SK-N-SH (cell line): ENCODE results near the gene SULT6B1. TPM values are rescaled to one million over a fixed set of nuclear protein-coding genes. Genes with fewer than 3 reads are reported as not detected.

Experiments
- CHD2 ChIP-seq: fragments of 150-350 bp; IDR thresholded peaks from 2 replicates; pipeline ENCODE4 v1.6.1; 2018; ENCODE audit warnings: low read length; ENCODE audit not compliant: partially characterized antibody
- REST ChIP-seq: IDR thresholded peaks from 2 replicates; pipeline ENCODE4 v1.6.1; 2012; ENCODE audit warnings: mild to moderate bottlenecking, low read depth, low read length, moderate library complexity
- polyA plus RNA-seq, 3 experiments: library from polyadenylated mRNA; depleted of rRNA; stranded (reverse); fragments of >200 nt; gene quantifications; 2 replicates each; pipeline ENCODE4 v1.2.3, GENCODE V29; 2012

SULT6B1 gene
- polyA plus RNA-seq, 1 of the 3 experiments (the other 2 are of a cell fraction): not detected

- TF ChIP-seq REST: no peak
- TF ChIP-seq CHD2: no peak
Measured at GRCh38 chr2:37119157-37119556, 69.3 kb downstream of the SULT6B1 start (continued).

Other genes with a start within 250 kb of the SULT6B1 start
- gene STRN, start 222.1 kb downstream of the SULT6B1 start, polyA plus RNA-seq (2012; rRNA removed): 4.8 and 5.8 TPM in 2 replicates
- gene HEATR5B, start 104.3 kb downstream of the SULT6B1 start, polyA plus RNA-seq (2012; rRNA removed): 10.8 and 17.5 TPM in 2 replicates
- gene GPATCH11, start 104.2 kb downstream of the SULT6B1 start, polyA plus RNA-seq (2012; rRNA removed): 2.9 and 4.0 TPM in 2 replicates
- 9.0 and 9.4 TPM in 2 replicates for gene EIF2AK2, start 31.7 kb downstream of the SULT6B1 start, polyA plus RNA-seq (2012; rRNA removed)
- 27.5 and 35.4 TPM in 2 replicates for gene CEBPZOS, start 7.8 kb upstream of the SULT6B1 start, polyA plus RNA-seq (2012; rRNA removed)
- gene CEBPZ, start 42.9 kb upstream of the SULT6B1 start, polyA plus RNA-seq (2012; rRNA removed): 9.7 and 11.6 TPM in 2 replicates
- gene NDUFAF7, start 43.0 kb upstream of the SULT6B1 start, polyA plus RNA-seq (2012; rRNA removed): 24.8 and 36.1 TPM in 2 replicates
- 15.9 and 17.5 TPM in 2 replicates for gene PRKD3, start 136.2 kb upstream of the SULT6B1 start, polyA plus RNA-seq (2012; rRNA removed)
- 0.06 and 0.12 TPM in 2 replicates for gene QPCT, start 156.0 kb upstream of the SULT6B1 start, polyA plus RNA-seq (2012; rRNA removed)